H1 (cell line): ENCODE results near the gene RAVER2. TPM values are rescaled to one million over a fixed set of nuclear protein-coding genes. Genes with fewer than 3 reads are reported as not detected.

Experiments
- CTCF ChIA-PET: fragments of 300-600 bp; sonication (Branson Sonifier 250); formaldehyde crosslinking; loops from one replicate; lab custom pipeline; 2021; ENCODE audit not compliant: partially characterized antibody; lab: Charles Lee
- POLR2A ChIA-PET: fragments of 300-600 bp; sonication (Branson Sonifier 250); formaldehyde crosslinking; loops from one replicate; lab custom pipeline; 2021; ENCODE audit warnings: inconsistent platforms; ENCODE audit not compliant: partially characterized antibody; lab: Charles Lee
- DNase-seq, 2 experiments: peaks; one replicate each; pipeline versions ENCODE4 v3.0.0 to v3.0.0-alpha.2; 2010 to 2022; ENCODE audit warnings: low spot score in 2 of 2, low read depth in 1 of 2, mixed read lengths in 1 of 2
- FAIRE-seq: peaks from 2 replicates; lab custom pipeline; 2011; peaks lifted over from hg19 to GRCh38; lab: Jason Lieb, UNC
- H2AFZ ChIP-seq: 2 replicates; pipeline ENCODE4 v1.8.1; 2012; ENCODE audit warnings: low read length, inconsistent platforms
- H2AK5ac ChIP-seq: 2 replicates; pipeline ENCODE4 v1.6.1; 2013; ENCODE audit warnings: low read depth, low read length
- H2BK120ac ChIP-seq: replicated peaks from 2 replicates; pipeline ENCODE3; 2013; ENCODE audit warnings: low read depth, low read length, inconsistent platforms
- H2BK12ac ChIP-seq: 2 replicates; pipeline ENCODE4 v1.6.1; 2013; ENCODE audit warnings: low read depth, low read length
- H2BK15ac ChIP-seq: 2 replicates; pipeline ENCODE4 v1.6.1; 2013; ENCODE audit warnings: low read length
- H2BK20ac ChIP-seq: 2 replicates; pipeline ENCODE4 v1.6.1; 2013; ENCODE audit warnings: low read length
- H2BK5ac ChIP-seq: 2 replicates; pipeline ENCODE4 v1.6.1; 2013; ENCODE audit warnings: low read depth, low read length
- H3K14ac ChIP-seq: 2 replicates; pipeline ENCODE4 v1.6.1; 2013; ENCODE audit warnings: inconsistent platforms; ENCODE audit not compliant: insufficient read length
- H3K18ac ChIP-seq: 2 replicates; pipeline ENCODE4 v1.6.1; 2013; ENCODE audit warnings: low read length; ENCODE audit errors: extremely low read depth
- H3K23ac ChIP-seq: 2 replicates; pipeline ENCODE4 v1.6.1; 2013; ENCODE audit warnings: inconsistent platforms; ENCODE audit not compliant: insufficient read length
- H3K23me2 ChIP-seq: 2 replicates; pipeline ENCODE4 v1.6.1; 2013; ENCODE audit warnings: low read depth, low read length
- H3K27ac ChIP-seq: 2 replicates; pipeline ENCODE4 v1.6.1; 2011; ENCODE audit warnings: low read depth, low read length, inconsistent platforms
- H3K27me3 ChIP-seq, 4 experiments: replicated peaks in 1 of 4; 1 replicate in 1 of 4; 2 replicates in 3 of 4; pipeline versions ENCODE4 v1.6.1 to v1.8.1; 2011 to 2013; ENCODE audit warnings: low read length in 3 of 4, mild to moderate bottlenecking in 3 of 4, inconsistent platforms in 2 of 4, mixed read lengths in 2 of 4, moderate library complexity in 1 of 4; ENCODE audit not compliant: control insufficient read depth in 3 of 4, insufficient read depth in 3 of 4; ENCODE audit errors: extremely low read depth in 1 of 4
- H3K36me3 ChIP-seq, 4 experiments: 2 replicates each; pipeline versions ENCODE4 v1.6.1 to v1.8.1; 2011 to 2013; ENCODE audit warnings: mild to moderate bottlenecking in 4 of 4, low read length in 3 of 4, moderate library complexity in 2 of 4, control low read depth in 1 of 4, inconsistent platforms in 1 of 4; ENCODE audit not compliant: insufficient read depth in 4 of 4, control insufficient read depth in 2 of 4
- H3K4ac ChIP-seq: replicated peaks from 2 replicates; pipeline ENCODE3; 2013; ENCODE audit warnings: low read length, low read depth, mixed read lengths, inconsistent platforms; ENCODE audit not compliant: insufficient read length
- H3K4me1 ChIP-seq, 4 experiments: replicated peaks in 1 of 4; 1 replicate in 1 of 4; 2 replicates in 3 of 4; pipeline versions ENCODE4 v1.6.1 to v1.8.1; 2011 to 2013; ENCODE audit warnings: low read length in 3 of 4, inconsistent platforms in 2 of 4, mixed read lengths in 1 of 4; ENCODE audit not compliant: insufficient read depth in 4 of 4, control insufficient read depth in 3 of 4
- H3K4me2 ChIP-seq, 2 experiments: 2 replicates each; pipeline versions ENCODE4 v1.6.1 to v1.8.1; 2011 to 2013; ENCODE audit warnings: low read depth in 2 of 2, low read length in 2 of 2, control low read depth in 1 of 2, inconsistent platforms in 1 of 2, mild to moderate bottlenecking in 1 of 2; ENCODE audit not compliant: insufficient read depth in 1 of 2
- H3K4me3 ChIP-seq, 4 experiments: fragments of 200-600, 300-600 bp in 1 of 4; sonication (generic), shearing (Covaris generic), sonication (Bioruptor Twin) in 1 of 4; 2 replicates each; pipeline versions ENCODE4 v1.5.1 to v1.8.1; 2011 to 2016; ENCODE audit warnings: low read length in 4 of 4, low read depth in 3 of 4, control low read depth in 2 of 4, inconsistent platforms in 2 of 4, mild to moderate bottlenecking in 2 of 4, mixed read lengths in 1 of 4, moderate library complexity in 1 of 4; ENCODE audit not compliant: insufficient read depth in 2 of 4; ENCODE audit errors: extremely low read depth in 1 of 4
- H3K56ac ChIP-seq: replicated peaks from 2 replicates; pipeline ENCODE3; 2013; ENCODE audit warnings: low read depth, mild to moderate bottlenecking, mixed read lengths, low read length, inconsistent platforms; ENCODE audit not compliant: insufficient read length
- H3K79me1 ChIP-seq: 2 replicates; pipeline ENCODE4 v1.6.1; 2013; ENCODE audit warnings: low read depth, low read length, control low read depth
- H3K79me2 ChIP-seq, 2 experiments: 2 replicates each; pipeline versions ENCODE4 v1.6.1 to v1.8.1; 2012 to 2013; ENCODE audit warnings: low read length in 2 of 2, mild to moderate bottlenecking in 2 of 2, inconsistent platforms in 1 of 2; ENCODE audit not compliant: insufficient read depth in 2 of 2, control insufficient read depth in 1 of 2
- H3K9ac ChIP-seq, 4 experiments: replicated peaks in 1 of 4; 1 replicate in 1 of 4; 2 replicates in 3 of 4; pipeline versions ENCODE4 v1.6.1 to v1.8.1; 2011 to 2013; ENCODE audit warnings: low read depth in 3 of 4, low read length in 3 of 4, control low read depth in 2 of 4, mild to moderate bottlenecking in 2 of 4, moderate library complexity in 2 of 4, inconsistent platforms in 1 of 4; ENCODE audit errors: extremely low read depth in 1 of 4
- H3K9me3 ChIP-seq, 2 experiments: 2 replicates each; pipeline versions ENCODE4 v1.6.1 to v1.8.1; 2012 to 2013; ENCODE audit warnings: mild to moderate bottlenecking in 2 of 2, moderate library complexity in 2 of 2, control low read depth in 1 of 2, inconsistent platforms in 1 of 2, low read depth in 1 of 2, low read length in 1 of 2, mixed read lengths in 1 of 2; ENCODE audit not compliant: insufficient read depth in 2 of 2
- H4K20me1 ChIP-seq, 2 experiments: replicated peaks in 1 of 2; 2 replicates each; pipeline versions ENCODE3 to v1.8.1; 2011 to 2013; ENCODE audit warnings: inconsistent platforms in 2 of 2, low read length in 2 of 2, mild to moderate bottlenecking in 1 of 2; ENCODE audit not compliant: insufficient read depth in 2 of 2, control insufficient read depth in 1 of 2
- H4K5ac ChIP-seq: 2 replicates; pipeline ENCODE4 v1.6.1; 2013; ENCODE audit warnings: low read length, low read depth, mixed read lengths, inconsistent platforms; ENCODE audit not compliant: insufficient read length
- H4K8ac ChIP-seq: 2 replicates; pipeline ENCODE4 v1.8.0; 2013; ENCODE audit warnings: mild to moderate bottlenecking, moderate library complexity, low read length, inconsistent platforms; ENCODE audit not compliant: insufficient read depth; ENCODE audit errors: extremely low read depth
- H4K91ac ChIP-seq: replicated peaks from 2 replicates; pipeline ENCODE3; 2013; ENCODE audit warnings: low read length, mixed read lengths, inconsistent platforms; ENCODE audit not compliant: insufficient read length
- BCL11A ChIP-seq, 2 experiments: IDR thresholded peaks; one replicate each; pipeline ENCODE4 v1.6.1; 2011; ENCODE audit warnings: low read depth in 2 of 2, low read length in 2 of 2, mild to moderate bottlenecking in 2 of 2
- CBX5 ChIP-seq: fragments of 300-800, 300-1000 bp; sonication (generic); IDR thresholded peaks from 2 replicates; pipeline ENCODE4 v1.7.1; 2016; ENCODE audit warnings: antibody characterized with exemption, low read length, low read depth
- CHD2 ChIP-seq: IDR thresholded peaks from 2 replicates; pipeline ENCODE4 v1.6.1; 2012; ENCODE audit warnings: low read length, improper control_type of control experiment
- POLR2AphosphoS5 ChIP-seq: IDR thresholded peaks from 2 replicates; pipeline ENCODE4 v1.6.1; 2011; ENCODE audit warnings: low read depth, low read length
- SUZ12 ChIP-seq: fragments of 200-600 bp; sonication (generic); IDR thresholded peaks from 2 replicates; pipeline ENCODE4 v1.6.1; 2012; ENCODE audit warnings: mild to moderate bottlenecking, inconsistent platforms, low read length, moderate library complexity, mixed read lengths
- WGBS, 2 experiments: shearing (Covaris generic) in 1 of 2; methylation state at CpG; one replicate each; pipeline versions ENCODE4 v1.1.6 to v1.1.7; 2013 to 2015; ENCODE audit warnings: low lambda C conversion rate in 2 of 2, mixed read lengths in 2 of 2, inconsistent platforms in 1 of 2, low coverage in 1 of 2, missing lambda C conversion rate in 1 of 2; ENCODE audit not compliant: insufficient replicate concordance in 2 of 2, insufficient coverage in 1 of 2, insufficient read length in 1 of 2; ENCODE audit errors: extremely low coverage in 1 of 2, missing lambda C conversion rate in 1 of 2; 5-methylcytosine and 5-hydroxymethylcytosine counted together
- polyA plus RNA-seq, 7 experiments: library from polyadenylated mRNA; depleted of rRNA in 3 of 7; stranded (reverse) in 5 of 7; unstranded in 2 of 7; fragments of >200 nt in 5 of 7; fragments of 200-250 nt in 2 of 7; gene quantifications; 1 replicate in 5 of 7; 2 replicates in 1 of 7; 4 replicates in 1 of 7; pipeline versions ENCODE4 v1.2.1 to v1.2.3, GENCODE V29; 2011 to 2013; ENCODE audit warnings: missing spikeins in 2 of 7, mixed read lengths in 2 of 7
- total RNA-seq: library from RNA; stranded (reverse); fragmentation: NEBNext Ultra II Directional; extraction: Animal tissue kit (Norgen Biotek cat#: 25700); gene quantifications from 2 replicates; pipeline ENCODE4 v1.2.1, GENCODE V29; 2021

RAVER2 gene
- total and polyA plus RNA-seq, 2 of the 8 experiments (the other 6 are each of a cell fraction or from before 2014, with no cell fraction given), result 10.5 to 19.5 TPM

- Histone ChIP-seq H2AK5ac (no peak overlapping the region), H3K27ac (no peak overlapping the region), H3K4me3 (no peak overlapping the region), H3K4me1 (peaks cover 0 to 3% (median 1%) of the 10 kb centered on the region in 4 experiments; a peak in 2 of 7 replicates), H2BK12ac (no peak overlapping the region), H3K9ac (no peak overlapping the region), H3K79me1 (no peaks in the 10 kb centered on the region), H4K91ac (no peak overlapping the region), H4K5ac (no peak overlapping the region), H3K36me3 (no peaks in the 10 kb centered on the region; a peak in 1 of 8 replicates), H3K4ac (no peak overlapping the region), H3K23ac (no peak overlapping the region), H3K4me2 (no peak overlapping the region), H3K79me2 (no peaks in the 10 kb centered on the region), H2BK5ac (no peak overlapping the region), H2BK15ac (no peak overlapping the region), H3K9me3 (no peaks in the 10 kb centered on the region), H3K14ac (no peak overlapping the region), H3K56ac (no peak overlapping the region), H2BK120ac (no peak overlapping the region), H3K18ac (no peak overlapping the region), H3K23me2 (no peaks in the 10 kb centered on the region), H4K20me1 (no peaks in the 10 kb centered on the region), H2AFZ (no peak overlapping the region), H2BK20ac (no peak overlapping the region), H4K8ac (no peak overlapping the region), H3K27me3 (no peaks in the 10 kb centered on the region)
- ChIA-PET CTCF (interaction anchor here (0.7 to 1.4 kb wide), 3 partner anchors 15 to 551 kb away, joined by 3 to 4 read pairs (median 4); no protein-coding TSS in a partner anchor), POLR2A (interaction anchor here (0.6 to 1.7 kb wide), 3 partner anchors 89 to 197 kb away, joined by 3 read pairs; partner anchors contain the start of gene JAK1)
- FAIRE-seq (no peak), DNase-seq (no peak)
- no peak for TF ChIP-seq CHD2
- no peak for TF ChIP-seq POLR2AphosphoS5
- TF ChIP-seq SUZ12, result no peak
- no peak for TF ChIP-seq BCL11A (IDR thresholded peaks at IDR 0.05; ENCODE audit: low read depth in 2 of 2, low read length in 2 of 2)
- no peak for TF ChIP-seq CBX5
- WGBS, 2 experiments, result 90% methylated on average over 2 of the region's 2 CpGs; no CpG with 5 or more reads in 1 of the 2 experiments
Measured at GRCh38 chr1:64877151-64877550, 132.3 kb downstream of the RAVER2 start.
